ENCODE results near the gene BRD2.

BRD2 gene

GRCh38 chr6:32933661-32934085 is 34.7 kb upstream of the BRD2 start:
- peak; percentile 79 for TF ChIP-seq CTCF (IDR thresholded peaks at IDR 0.05; ENCODE audit: insufficient read depth, low read length, poor library complexity, severe bottlenecking)
- peak; percentile 41 for DNase-seq (ENCODE audit: extremely low read depth, insufficient read length)
- H3K36me3 ChIP-seq (ENCODE audit: control insufficient read depth, insufficient read depth, low read length), result peaks cover 15% of the 10 kb centered on the region
- H3K27me3 ChIP-seq (replicated peaks; ENCODE audit: control insufficient read depth, insufficient read depth, low read length), result no peaks in the 10 kb centered on the region
- H3K4me3 ChIP-seq (replicated peaks; ENCODE audit: low read depth, low read length), result no peak overlapping the region

- no peak for DNase-seq (ENCODE audit: extremely low read depth, insufficient read length)
- no peak for TF ChIP-seq CTCF (IDR thresholded peaks at IDR 0.05; ENCODE audit: insufficient read depth, low read length, poor library complexity, severe bottlenecking)
- Histone ChIP-seq H3K36me3 (ENCODE audit: control insufficient read depth, insufficient read depth, low read length) (peaks cover 15% of the 10 kb centered on the region), H3K27me3 (replicated peaks; ENCODE audit: control insufficient read depth, insufficient read depth, low read length) (no peaks in the 10 kb centered on the region), H3K4me3 (replicated peaks; ENCODE audit: low read depth, low read length) (no peak overlapping the region)
These were observed 32.7 kb upstream of the BRD2 start for GRCh38 chr6:32935551-32936238.

GRCh38 chr6:32936239-32937152 is 31.9 kb upstream of the BRD2 start:
- Histone ChIP-seq H3K4me3 (replicated peaks; ENCODE audit: low read depth, low read length) (no peak overlapping the region), H3K36me3 (ENCODE audit: control insufficient read depth, insufficient read depth, low read length) (peaks cover 15% of the 10 kb centered on the region), H3K27me3 (replicated peaks; ENCODE audit: control insufficient read depth, insufficient read depth, low read length) (no peaks in the 10 kb centered on the region)
- DNase-seq (ENCODE audit: extremely low read depth, insufficient read length), result no peak
- TF ChIP-seq CTCF (IDR thresholded peaks at IDR 0.05; ENCODE audit: insufficient read depth, low read length, poor library complexity, severe bottlenecking), result no peak

- DNase-seq (ENCODE audit: extremely low read depth, insufficient read length), result no peak
- Histone ChIP-seq H3K4me3 (replicated peaks; ENCODE audit: low read depth, low read length) (no peak overlapping the region), H3K36me3 (ENCODE audit: control insufficient read depth, insufficient read depth, low read length) (peaks cover 15% of the 10 kb centered on the region), H3K27me3 (replicated peaks; ENCODE audit: control insufficient read depth, insufficient read depth, low read length) (no peaks in the 10 kb centered on the region)
- no peak for TF ChIP-seq CTCF (IDR thresholded peaks at IDR 0.05; ENCODE audit: insufficient read depth, low read length, poor library complexity, severe bottlenecking)
These were observed 31.2 kb upstream of the BRD2 start for GRCh38 chr6:32937230-32937633.

GRCh38 chr6:32938494-32938893 is 29.9 kb upstream of the BRD2 start:
- peaks cover 15% of the 10 kb centered on the region for H3K36me3 ChIP-seq (ENCODE audit: control insufficient read depth, insufficient read depth, low read length)
- DNase-seq (ENCODE audit: extremely low read depth, insufficient read length), result no peak
- no peak for TF ChIP-seq CTCF (IDR thresholded peaks at IDR 0.05; ENCODE audit: insufficient read depth, low read length, poor library complexity, severe bottlenecking)
- no peaks in the 10 kb centered on the region for H3K27me3 ChIP-seq (replicated peaks; ENCODE audit: control insufficient read depth, insufficient read depth, low read length)
- H3K4me3 ChIP-seq (replicated peaks; ENCODE audit: low read depth, low read length), result peak overlapping the region; percentile 13
